Activated T-cell treated with anti-CD3 and anti-CD28 coated beads for 4 hours (primary cell): Measurements from ENCODE around the gene OR2D3.
"Not testable (repeated sequence)": the region's sequence is repeated elsewhere in the genome, so short reads cannot be mapped to it uniquely, and the experiment has no call there.

Experiments used
- DNase-seq: peaks from one replicate; pipeline ENCODE4 v3.0.0-alpha.2; 2020

The OR2D3 gene

DNA sequence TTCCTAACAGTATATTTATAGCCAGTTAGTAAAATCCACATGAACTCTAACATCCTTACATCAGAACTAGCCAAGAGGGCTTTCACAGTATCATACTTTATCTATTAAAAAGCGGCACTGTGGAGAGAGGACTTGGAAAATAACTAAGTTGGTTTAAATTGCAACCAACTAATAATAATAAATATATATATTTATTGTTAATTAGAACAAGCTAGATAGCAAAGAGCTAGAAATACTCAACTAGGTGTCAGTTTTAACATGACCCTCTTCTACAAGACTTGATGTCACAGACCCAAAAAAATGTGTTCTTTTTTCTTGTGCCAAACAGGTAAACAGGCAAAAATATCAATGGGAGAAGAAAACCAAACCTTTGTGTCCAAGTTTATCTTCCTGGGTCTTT is at the start of gene OR2D3:
TSS of gene OR2D3 (plus strand) at position 301 of the 400 bp plus-strand sequence. CDS start at position 301, 0 bp downstream.
- no peak for DNase-seq

- DNase-seq = no peak
These were observed 49.5 kb upstream of the OR2D3 start for GRCh38 chr11:6871278-6871677.

DNA sequence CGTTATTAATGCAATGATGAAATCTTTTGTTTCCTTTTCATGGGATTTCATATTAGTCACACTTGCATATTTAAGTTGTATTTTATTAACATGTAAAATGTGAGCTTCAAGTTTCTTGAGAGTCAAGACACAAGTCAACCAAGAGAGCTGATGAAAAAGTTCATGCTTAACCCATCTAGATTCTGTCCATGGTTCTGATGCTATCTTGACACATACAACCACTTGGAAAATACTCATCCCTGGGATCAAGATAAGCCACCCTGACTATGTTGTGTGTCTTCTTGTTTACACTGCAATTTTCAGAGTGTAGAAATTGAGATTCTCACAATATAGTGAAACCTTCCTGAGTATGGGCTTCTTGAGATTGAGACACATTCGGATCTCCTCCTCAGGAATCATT is 45.0 kb upstream of the OR2D3 start:
- DNase-seq = no peak

GRCh38 chr11:6876325-6876724 is 44.5 kb upstream of the OR2D3 start, which contains the start of gene OR10A4:
OR10A4 (plus strand) TSS chr11:6876625; CDS start chr11:6876648, 23 bp downstream.
- no peak for DNase-seq

DNA sequence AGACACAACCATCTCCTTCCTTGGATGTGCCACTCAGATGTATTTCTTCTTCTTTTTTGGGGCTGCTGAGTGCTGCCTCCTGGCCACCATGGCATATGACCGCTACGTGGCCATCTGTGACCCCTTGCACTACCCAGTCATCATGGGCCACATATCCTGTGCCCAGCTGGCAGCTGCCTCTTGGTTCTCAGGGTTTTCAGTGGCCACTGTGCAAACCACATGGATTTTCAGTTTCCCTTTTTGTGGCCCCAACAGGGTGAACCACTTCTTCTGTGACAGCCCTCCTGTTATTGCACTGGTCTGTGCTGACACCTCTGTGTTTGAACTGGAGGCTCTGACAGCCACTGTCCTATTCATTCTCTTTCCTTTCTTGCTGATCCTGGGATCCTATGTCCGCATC is 43.9 kb upstream of the OR2D3 start:
- no peak for DNase-seq

- DNase-seq = no peak
These were observed 38.1 kb upstream of the OR2D3 start for GRCh38 chr11:6882751-6883150.

DNA sequence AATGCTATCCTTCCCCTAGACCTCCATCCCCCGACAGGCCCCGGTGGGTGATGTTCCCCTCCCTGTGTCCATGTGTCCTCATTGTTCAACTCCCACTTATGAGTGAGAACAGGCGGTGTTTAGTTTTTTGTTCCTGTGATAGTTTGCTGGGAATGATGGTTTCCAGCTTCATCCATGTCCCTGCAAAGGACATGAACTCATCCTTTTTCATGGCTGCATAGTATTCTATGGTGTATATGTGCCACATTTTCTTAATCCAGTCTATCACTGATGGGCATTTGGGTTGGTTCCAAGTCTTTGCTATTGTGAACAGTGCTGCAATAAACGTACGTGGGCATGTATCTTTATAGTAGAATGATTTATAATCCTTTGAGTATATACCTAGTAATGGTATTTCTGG is 33.1 kb upstream of the OR2D3 start:
- DNase-seq = not testable (repeated sequence)

DNA sequence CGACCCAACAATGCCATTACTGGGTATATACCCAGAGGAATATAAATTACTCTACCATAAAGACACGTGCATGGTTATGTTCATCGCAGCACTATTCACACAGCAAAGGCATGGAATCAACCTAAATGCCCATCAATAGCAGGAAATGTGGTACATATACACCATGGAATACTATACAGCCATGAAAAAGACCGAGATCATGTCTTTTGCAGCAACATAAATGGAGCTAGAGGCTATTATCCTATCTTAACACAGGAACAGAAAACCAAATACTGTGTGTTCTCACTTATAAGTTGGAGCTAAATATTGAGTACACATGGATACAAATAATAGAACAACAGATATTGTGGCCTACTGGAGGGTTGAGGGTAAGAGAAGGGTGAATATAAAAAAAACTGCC is 32.0 kb upstream of the OR2D3 start:
- DNase-seq = no peak

DNA sequence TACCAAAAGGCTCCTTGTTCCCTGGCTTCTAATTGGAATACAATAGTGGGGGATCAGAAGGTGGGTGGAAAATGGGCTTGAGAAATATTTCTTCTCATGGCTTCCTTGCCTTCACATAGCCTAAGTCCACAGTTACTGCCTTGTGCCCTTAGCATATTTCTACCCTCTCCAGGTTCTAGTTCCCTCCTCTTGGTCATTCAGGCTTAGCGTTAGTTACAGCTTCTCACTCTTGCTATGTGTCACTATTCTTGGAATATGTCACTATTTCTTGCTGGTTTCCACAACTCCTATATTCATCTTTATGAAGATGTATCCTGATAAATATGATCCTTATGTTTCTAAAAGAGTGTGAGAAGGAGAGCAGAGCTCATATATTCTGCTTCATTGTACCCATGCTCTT is 31.0 kb upstream of the OR2D3 start:
- no peak for DNase-seq

- no peak for DNase-seq
These were observed 28.4 kb upstream of the OR2D3 start, which contains the start of gene OR2D2 for GRCh38 chr11:6892400-6892799. OR2D2 (minus strand) TSS chr11:6892500; CDS start chr11:6892500, 0 bp downstream.

GRCh38 chr11:6894097-6894496 is 26.7 kb upstream of the OR2D3 start:
- DNase-seq = no peak

DNA sequence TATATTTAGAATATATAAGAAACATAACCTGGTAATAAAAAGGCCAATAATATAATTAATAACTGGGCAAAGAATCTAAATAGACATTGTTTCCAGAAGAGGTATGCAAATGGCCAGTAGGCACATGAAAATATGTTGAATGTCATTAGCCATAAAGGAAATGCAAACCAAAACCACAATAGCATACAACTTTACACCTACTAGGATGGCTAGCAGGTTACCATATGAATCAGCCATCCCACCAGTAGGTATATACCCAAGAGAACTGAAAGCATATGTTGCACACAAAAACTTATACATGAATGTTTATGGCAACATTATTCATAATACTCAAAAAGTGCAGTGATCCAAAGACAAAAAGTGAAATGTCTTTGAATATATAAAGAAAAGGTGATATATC is 25.8 kb upstream of the OR2D3 start:
- no peak for DNase-seq

DNA sequence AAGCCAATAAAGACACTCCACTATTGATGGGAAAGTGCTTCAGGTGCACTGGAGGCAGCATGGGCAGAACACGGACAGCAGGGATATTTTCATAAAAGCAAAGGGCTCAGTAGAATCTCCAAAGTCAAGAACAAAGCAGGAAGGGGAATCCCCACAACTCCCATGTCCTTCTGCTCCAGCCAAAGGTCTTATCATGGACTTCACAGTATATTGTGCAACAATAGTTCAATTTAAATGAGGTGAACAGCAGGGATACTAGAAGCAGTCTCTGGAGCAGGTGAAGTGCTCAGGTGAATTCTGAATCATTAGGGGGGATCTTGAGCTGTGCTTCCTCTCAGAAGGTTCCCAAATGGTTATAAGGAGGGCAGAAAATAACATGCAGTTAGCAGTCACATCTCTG is 21.9 kb upstream of the OR2D3 start:
- no peak for DNase-seq

DNA sequence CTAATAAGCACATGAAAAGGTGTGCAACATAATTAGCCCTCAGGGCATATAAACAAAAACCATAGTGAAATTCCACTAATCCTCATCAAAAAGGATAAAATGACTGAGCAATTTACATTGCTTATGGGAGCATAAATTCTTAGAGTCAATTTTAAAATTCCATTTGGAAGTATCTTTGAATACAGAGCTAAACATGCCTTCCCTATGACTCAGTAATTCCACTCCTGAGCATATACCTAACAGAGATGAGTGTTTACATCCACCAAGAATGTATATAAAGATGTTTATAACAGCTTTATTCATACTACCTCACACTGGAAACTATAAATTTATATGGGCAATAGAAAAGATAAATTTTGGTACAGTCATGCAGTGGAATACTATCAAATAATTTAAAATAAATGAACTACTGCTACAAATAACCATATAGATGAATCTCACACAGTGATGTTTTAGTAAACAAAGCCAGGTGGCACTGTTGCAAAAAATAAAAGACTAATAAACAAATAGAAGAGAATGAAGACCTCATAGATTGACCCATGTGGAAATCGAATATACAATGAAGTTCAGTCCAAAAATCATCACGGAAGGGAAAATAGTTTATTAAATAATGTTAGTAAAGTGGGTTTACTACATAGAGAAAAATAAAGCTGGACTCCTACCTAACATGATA is 20.3 kb upstream of the OR2D3 start:
- DNase-seq = no peak

DNA sequence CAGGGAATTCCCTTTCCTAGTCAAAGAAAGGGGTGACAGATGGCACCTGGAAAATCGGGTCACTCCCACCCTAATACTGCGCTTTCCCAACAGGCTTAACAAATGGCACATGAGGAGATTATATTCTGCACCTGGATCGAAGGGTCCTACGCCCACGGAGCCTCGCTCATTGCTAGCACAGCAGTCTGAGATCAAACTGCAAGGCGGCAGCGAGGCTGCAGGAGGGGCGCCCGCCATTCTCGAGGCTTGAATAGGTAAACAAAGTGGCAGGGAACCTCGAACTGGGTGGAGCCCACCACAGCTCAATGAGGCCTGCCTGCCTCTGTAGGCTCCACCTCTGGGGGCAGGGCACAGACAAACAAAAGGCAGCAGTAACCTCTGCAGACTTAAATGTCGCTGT is 16.0 kb upstream of the OR2D3 start:
- not testable (repeated sequence) for DNase-seq

DNA sequence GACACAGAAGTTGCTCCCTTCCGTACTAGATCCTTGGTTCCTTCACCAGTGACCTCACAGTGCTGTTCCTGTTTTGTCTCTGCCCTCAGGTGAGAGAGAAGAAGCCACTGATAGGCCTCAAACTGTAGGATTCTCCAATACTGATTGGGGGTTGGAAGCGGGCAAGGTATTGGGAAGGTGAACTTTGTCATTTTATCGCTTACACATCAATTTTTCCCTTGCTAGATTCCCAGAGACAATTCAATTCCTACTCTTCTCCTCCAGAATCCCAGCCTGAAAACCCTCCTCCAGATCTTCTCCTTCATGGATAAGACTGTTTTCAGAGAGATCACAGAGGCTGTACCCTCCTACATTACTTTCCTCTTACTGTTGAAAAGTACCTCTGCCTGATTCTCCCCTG is 9.4 kb upstream of the OR2D3 start:
- DNase-seq = no peak

DNA sequence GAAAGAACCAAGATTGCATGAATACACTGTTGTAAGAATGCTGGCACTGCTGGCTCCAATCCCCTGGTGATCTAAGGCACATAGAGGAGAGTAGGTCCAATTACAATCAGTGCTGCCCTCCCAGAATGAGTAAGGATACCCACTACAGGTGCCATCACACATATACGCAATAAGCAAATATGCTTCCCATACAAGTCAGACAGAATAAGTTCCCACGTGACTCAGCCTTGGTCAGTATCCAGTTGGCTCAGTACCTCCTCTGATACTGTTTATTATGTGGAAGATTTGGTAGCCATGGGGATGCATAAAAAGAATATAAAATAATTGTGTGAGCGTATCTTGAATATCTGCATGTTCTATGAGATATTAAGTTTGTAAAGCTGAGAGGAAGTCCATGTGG is 8.9 kb upstream of the OR2D3 start:
- DNase-seq = no peak

GRCh38 chr11:6919698-6920097 is 1.1 kb upstream of the OR2D3 start:
- DNase-seq = no peak

DNA sequence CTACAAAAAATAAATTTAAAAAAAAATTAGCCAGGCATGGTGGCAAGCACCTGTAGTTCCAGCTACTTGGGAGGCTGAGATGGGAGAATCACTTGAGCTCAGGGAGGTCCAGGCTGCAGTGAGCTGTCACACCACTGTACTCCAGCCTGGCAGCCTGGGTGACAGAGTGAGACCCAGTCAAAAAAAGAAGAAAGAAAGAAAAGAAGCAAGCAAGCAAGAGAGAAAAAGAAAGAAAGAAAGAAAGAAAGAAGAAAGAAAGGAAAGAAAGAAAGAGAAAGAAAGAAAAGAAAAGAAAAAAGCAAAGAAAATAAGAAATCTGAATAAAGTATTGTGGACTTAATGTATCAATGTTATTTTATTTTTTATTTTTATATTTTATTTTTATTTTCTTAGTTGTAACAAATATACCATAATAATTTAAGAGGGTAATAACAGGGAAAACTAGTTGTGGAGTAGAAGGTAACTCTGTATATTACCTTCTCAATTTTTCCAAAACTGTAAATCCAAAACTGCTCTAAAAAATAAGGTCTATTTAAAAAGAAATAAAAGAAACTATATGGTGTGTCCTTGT is 4.3 kb downstream of the OR2D3 start:
- no peak for DNase-seq

GRCh38 chr11:6925636-6926207 is 4.9 kb downstream of the OR2D3 start:
- DNase-seq = no peak

- no peak for DNase-seq
These were observed 5.6 kb downstream of the OR2D3 start, which contains the start of gene ZNF215 for GRCh38 chr11:6926208-6927029. ZNF215 (plus strand) TSS chr11:6926426; CDS start chr11:6932273, 5,847 bp downstream.

GRCh38 chr11:6927030-6927617 is 6.3 kb downstream of the OR2D3 start:
- no peak for DNase-seq

DNA sequence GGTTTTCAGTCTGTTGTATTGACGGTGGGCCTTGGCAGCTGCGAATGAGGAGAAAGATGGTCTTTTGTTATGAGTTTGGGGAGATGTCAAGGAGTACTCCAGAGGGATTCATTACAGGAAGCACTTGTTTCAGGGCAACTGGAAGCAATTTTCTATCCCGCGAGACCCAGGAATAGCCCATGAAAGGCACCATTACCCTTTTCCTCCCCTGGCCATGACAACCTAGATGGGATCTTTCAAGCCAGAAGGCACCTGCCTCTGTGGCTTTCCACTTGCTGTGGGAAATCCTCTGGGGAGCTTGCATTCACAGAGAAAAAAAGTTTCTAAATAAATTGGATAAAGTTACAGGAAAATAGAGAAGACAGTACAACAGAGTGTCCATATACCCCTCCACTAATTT is 8.1 kb downstream of the OR2D3 start:
- DNase-seq = no peak
